GM21528 (cell line): ENCODE data around the gene ARL15.
"Not testable (repeated sequence)": the region's sequence is repeated elsewhere in the genome, so short reads cannot be mapped to it uniquely, and the experiment has no call there.

Experiments
- ATAC-seq: cut with Tn5 transposase; IDR thresholded peaks from one replicate; pipeline ENCODE4 v1.9.1; 2021; ENCODE audit warnings: mild to moderate bottlenecking, moderate library complexity; ENCODE audit not compliant: unreplicated experiment, low FRiP score

The ARL15 gene

GRCh38 chr5:54310433-54311175, at the start of gene ARL15:
Gene ARL15, minus strand, starts transcription at chr5:54310573.
- peak; percentile 96 for ATAC-seq

DNA sequence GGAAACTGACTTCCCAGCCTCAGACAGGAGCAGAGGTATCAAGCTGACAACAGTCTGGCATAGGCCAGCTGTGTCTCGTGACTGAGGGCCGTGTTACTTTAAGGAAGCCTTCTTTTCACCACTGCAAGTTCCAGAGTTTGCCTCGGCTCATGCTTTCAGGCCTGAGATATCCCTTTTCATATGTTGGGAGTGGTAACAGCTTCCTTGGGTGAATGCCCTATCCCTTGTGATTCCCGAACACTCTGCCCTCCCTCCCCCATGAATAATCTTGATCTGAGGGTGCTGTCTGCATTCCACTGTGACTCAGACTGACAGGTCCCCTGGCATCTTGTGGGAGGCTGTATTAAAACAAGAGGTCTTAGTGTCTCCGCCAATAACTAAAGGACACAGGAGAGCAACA, 49.7 kb upstream of the ARL15 start:
- ATAC-seq, result no peak

DNA sequence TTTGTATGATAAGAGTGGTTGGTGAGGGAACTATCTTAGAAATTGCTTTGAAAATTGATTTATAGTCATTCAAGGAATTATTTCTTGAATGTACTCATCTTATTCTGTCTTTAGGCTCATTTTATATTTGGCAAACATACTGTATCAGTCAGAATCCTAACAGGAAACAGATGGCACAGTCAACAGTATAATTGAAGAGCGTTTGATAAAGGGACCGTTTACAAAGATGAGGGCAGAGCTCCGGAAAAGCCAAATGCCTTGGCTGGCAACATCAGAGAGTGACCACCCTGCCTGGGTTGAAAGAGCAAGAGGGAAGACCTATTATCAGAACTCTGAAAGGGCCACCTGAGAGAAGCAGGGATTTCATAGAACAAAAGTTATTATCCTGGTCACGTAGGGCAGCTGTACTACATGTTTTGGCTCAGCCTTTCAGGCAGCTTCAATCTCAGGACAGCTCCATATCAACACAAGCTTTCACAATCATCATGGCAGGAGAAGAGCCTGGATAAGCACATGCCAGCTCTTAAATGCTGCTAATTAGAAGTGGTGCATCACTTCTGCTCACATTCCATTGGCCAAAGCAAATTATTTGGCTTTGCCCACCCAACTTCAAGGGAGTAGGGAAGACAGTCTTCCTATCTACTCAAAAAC, 47.2 kb upstream of the ARL15 start:
- ATAC-seq, result no peak

DNA sequence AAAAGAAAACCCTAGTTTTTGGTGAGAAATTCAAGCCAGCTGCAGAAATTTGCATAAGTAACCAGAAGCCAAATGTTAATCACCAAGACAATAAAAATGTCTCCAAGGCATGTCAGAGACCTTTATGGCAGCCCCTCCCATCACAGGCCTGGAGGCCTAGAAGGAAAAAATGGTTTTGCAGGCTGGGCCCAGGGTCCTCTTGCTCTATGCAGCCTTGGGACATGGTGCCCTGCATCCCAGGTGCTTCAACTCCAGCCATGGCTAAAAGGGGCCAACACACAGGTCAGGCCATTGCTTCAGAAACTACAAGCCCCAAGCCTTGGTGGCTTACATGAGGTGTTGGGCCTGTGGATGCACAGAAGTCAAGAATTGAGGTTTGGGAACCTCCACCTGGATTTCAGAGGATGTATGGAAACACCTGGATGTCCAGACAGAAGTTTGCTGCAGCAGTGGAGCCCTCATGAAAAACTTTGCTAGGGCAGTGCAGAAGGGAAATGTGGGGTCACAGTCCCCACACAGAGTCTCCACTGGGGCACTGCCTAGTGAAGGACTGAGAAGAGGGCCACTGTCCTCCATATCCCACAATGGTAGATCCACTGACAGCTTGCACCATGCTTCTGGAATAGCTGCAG, 43.7 kb upstream of the ARL15 start:
- not testable (repeated sequence) for ATAC-seq

DNA sequence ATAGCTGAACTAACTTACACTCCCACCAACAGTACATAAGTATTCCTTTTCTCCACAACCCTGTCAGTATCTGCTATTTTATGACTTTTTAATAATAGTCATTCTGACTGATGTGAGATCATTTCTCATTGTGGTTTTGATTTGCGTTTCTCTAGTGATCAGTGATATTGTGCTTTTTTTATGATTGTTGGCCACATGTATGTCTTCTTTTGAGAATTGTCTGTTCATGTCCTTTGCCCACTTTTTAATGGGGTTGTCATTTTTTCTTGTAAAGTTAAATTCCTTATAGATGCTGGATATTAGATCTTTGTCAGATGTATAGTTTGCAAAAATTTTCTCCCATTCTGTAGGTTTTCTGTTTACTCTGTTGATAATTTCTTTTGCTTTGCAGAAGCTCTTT, 42.2 kb upstream of the ARL15 start:
- not testable (repeated sequence) for ATAC-seq

DNA sequence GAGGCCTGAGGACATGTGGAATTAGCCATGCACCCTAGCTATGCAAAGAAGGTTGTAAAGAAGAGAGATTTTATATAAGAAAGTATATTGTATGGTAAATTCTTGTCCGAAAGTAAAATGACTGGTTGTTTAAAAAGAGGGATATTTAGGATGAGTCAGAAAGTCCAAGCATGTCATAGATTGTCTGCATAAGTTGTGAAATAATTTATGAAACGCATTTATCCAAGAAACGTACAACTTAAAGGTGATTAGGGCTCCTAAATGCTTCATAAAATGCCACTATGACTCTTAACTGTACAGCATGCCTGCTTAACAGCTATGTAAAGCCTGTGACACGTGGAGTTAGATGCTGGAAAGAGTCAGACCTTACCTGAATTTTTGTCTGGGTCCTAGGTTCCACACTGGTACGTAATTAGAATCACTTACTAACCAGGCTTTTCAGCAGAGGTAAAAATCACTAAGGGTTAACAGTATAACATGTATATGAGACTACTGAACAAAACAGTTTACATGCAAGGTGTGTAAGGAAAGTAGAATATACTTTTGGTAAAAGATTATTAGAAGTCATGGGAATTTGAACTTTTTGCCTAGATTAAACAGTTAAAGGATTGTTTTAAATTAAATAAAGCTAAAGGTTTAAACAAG, 37.0 kb upstream of the ARL15 start:
- ATAC-seq, result no peak

- no peak for ATAC-seq
These were observed 34.3 kb upstream of the ARL15 start for GRCh38 chr5:54344653-54345052.

GRCh38 chr5:54341971-54342370, 31.6 kb upstream of the ARL15 start:
- no peak for ATAC-seq

GRCh38 chr5:54337523-54337922, 27.1 kb upstream of the ARL15 start:
- no peak for ATAC-seq

- ATAC-seq, result no peak
These were observed 22.3 kb upstream of the ARL15 start for GRCh38 chr5:54332720-54333119.

DNA sequence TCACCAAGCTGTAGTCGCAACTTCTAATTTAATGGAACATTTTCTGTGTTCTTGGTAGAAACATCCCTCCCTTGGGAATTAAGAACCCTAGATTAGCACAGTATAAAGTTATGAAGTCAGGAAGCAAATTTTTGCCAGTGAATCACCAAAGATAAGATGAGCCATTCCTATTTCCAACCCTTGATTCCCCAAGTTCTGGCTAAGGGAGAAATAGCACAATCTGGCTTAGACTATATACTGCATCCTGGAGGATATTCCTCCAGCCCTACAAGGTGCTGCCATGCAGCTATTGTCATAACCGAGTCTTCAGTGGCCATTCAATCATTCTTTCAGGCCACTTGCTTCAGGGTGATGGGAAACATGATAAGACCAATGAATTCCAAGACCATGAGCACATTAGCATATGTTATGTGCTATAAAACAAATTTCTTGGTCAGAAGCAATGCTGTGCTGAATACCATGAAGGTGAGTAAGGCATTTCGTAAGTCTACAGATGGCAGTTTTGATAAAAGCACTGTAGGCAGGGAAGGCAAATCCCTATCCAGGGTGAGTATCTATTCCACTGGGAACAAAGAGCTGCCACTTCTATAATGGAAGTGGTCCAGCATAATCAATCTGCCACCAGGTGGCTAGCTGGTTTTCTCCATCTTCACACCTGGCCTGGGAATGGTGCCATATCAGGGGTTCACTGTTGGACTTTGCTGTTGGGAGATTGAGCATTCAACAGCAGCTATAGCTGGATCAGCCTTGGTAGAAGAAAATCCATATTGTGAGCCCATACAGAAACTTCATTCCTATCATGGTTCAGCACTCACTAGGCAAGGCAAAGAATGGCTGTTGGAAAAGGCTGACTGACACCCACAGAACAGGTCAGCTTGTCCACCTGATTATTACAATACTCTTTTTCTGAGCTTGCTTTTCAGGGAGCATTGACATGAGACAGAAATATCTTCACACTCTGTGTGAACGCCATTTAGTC, 19.6 kb upstream of the ARL15 start:
- no peak for ATAC-seq

DNA sequence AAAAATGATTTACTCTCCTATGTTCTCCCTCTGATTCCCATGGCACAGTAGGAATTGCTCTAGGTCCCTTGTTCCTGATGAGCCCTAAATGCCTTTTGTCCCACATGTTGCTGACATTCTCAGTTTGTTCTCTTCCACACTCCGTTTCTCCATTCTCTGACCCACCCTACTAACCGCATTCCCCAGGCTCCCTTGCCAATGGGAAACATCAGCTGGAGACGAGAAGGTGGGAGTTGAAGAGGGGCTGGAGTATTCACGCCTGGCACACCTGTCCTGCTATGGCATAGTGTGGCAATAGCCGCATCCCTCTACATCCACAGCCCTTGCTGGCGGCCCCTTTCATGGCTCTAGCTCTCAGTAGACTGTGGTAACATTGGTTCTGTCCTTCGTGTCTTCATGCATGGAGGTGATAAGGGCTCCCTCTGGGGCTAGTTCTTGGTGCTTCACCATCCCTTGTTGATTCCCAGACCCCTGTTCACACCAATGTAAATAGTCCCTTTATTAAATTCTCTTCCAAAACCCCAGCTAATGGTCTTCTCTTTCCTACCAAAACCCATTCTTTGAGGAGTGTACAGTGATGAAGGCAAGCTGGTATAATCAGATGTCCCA, 16.4 kb upstream of the ARL15 start:
- ATAC-seq, result no peak

DNA sequence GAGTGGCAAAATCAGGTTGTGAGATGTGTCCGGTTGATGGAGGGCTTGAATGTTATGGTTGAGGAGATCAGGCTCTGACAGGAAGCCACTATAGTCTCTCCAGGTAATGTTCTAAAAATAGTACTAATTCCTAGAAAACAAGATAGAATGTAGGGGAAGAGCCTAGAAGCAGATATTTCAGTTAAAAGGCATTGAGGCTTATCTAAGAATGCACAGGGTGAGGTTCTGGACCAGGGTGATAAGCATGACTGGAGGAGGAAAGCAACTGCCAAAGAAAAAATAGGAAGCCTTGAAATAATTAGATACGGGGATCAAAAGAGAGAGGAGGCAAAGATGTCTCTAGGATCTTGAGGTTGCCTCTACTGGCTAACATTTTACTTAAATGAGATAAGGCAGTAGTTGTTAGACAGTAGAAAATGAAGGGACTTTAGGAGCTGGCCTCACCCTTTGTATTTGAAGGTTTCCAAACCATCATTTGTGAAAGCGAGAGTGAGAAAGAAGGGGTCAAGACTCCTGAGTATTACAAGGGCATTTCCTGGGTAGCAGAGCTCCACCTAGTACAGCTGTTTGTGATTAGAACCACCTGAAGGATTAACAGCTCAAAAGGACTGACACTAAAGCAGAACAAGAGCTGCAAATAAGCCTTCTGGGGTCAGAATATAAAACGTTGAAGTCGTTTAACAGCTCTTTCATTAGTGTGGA, 15.4 kb upstream of the ARL15 start:
- ATAC-seq, result no peak

DNA sequence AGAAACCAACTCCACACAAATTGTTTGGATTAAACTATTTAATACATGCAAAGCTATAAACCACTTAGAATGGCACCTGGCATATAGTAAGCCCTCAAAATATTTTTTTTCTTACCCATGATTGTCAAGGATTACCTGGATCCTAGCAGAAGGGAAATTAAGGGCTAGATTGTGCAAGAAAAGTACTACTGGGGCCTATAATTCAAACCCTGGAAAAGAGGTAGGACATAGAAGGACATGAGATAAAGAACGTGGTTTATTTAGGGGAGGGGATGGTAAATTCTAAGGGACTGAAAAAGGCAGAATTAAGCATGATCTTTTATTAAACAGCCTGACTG, 14.9 kb upstream of the ARL15 start:
- no peak for ATAC-seq

DNA sequence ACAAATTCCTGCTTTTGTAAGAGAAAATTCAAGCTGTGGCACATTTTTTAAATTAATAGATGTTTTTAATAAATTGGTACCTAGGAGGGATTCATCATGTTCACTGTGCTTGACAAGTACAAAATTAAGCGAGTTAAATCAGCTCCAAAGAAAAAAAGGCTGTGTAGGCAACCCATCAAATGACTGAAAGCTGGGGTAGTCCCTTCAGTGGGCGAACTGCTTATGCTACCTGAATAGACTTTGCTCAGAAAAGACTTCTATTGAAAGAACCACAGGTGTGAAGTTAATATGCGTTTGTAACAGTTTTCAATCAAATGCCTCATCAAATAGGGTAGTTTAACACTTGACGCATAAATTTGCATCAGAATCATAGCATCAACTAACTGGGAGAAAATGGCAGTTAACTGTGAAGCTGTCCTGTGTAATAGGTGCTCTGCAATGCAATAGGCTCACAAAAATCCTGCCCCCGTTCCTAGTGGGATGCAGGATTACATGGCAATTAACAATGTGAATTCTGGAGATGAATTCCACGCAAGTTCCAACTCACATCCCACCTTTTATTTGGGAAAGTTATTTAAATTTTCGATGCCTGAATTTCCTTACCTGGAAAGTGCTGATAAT, 14.4 kb upstream of the ARL15 start:
- no peak for ATAC-seq

DNA sequence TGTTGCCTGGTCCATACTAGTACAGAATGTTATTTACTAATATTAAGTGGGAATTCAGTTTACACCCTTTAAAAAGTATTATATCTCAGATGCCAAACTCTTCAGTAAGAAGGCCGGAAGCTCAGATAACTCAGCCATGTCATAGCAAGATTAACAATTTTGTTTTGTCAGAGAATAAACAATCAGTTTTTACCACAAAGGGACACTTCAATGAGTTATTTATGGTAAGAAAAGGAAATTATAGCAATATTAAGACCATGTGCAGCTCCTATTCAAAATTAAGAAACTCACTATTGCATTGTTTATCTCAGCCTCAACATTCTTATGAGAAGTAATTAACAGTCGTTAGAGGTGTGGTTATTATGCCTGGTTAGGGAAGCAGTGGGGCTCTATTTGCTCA, 13.1 kb upstream of the ARL15 start:
- no peak for ATAC-seq

- ATAC-seq, result no peak
These were observed 9.9 kb upstream of the ARL15 start for GRCh38 chr5:54320256-54320655.

- ATAC-seq, result no peak
These were observed 7.3 kb upstream of the ARL15 start for GRCh38 chr5:54317511-54318260.
